GM19238 (cell line): Measurements from ENCODE around the gene FAM184A.

Source experiments
- DNase-seq: peaks from one replicate; pipeline ENCODE4 v3.0.0; 2011; ENCODE audit warnings: low spot score; ENCODE audit not compliant: insufficient read length

The FAM184A gene

DNA sequence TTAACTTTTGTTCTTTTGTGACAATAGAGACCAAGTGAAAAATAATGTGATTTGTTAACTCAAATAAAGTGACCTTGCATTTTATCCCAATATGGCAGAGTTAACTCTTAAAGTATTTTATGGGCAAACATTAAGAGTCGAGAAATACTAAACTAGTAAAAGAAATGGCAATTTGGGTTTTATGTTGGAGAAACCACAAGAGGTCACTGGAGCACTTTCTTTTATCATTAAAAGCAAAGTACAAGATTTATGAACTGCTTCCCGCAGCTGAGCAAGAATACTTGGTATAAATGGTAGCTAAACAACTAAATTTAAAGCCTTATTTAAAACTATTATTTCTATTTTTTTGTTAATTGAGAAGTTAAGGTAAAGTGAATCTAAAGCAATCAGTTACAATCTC is 110.0 kb downstream of the FAM184A start:
- DNase-seq, result no peak

GRCh38 chr6:118967239-118967638 is 111.2 kb downstream of the FAM184A start:
- no peak for DNase-seq

- no peak for DNase-seq
These were observed 112.6 kb downstream of the FAM184A start for GRCh38 chr6:118965843-118966370.

GRCh38 chr6:118965371-118965770 is 113.1 kb downstream of the FAM184A start:
- no peak for DNase-seq

DNA sequence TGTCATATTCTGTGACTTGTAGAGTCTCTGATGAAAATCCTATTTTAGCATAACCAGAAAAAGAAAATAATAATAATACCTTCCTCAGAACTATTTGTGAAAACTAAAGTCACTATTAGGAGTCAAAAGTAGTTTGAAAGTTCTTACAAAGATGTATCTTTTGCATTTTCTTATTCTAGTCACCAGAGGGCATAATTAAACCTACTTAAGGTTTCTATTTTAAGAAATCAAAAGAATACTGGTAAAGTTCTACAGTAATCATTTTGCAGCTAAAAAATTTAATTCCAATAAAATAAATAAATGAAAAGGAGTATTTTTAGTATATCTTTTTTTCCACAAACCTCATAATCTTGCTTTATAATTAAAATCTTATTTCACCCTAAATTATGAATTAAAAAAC is 115.5 kb downstream of the FAM184A start:
- DNase-seq, result no peak

DNA sequence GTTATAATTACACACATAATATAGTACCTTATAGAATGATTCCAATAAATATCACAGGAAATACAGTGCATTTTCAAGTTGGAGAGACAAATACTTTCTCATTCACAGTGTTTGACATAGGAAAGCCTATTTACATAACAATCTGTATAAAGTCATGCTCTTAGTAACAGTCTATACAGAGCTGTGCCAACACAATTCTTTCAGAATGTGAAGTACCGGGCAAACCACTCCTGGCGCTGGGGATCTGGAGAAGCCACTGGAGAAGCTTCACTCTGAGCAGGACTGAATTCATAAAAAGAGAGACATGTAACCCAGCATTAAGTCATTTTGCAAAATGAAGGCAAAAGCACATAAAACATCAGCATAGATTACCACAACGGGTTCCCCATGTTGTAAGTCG is 118.6 kb downstream of the FAM184A start:
- no peak for DNase-seq

DNA sequence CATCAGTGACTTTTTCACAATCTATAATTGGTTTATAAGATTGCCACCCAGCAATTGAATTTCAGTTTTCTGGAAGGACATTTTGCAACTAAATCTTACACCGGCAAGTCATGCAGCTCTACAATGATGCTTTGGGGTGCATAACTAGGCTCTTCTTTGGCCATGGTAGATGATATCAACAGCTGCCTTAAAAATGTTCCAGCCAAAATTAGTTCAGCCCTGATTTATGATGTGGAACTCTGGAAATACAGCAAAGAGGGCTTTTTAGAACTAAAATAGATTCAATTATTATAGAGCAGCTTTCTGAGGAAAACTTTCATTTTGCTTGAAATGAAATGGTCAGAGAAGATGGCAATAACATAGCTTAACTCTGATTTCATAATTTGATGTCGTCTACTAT is 125.1 kb downstream of the FAM184A start:
- no peak for DNase-seq

DNA sequence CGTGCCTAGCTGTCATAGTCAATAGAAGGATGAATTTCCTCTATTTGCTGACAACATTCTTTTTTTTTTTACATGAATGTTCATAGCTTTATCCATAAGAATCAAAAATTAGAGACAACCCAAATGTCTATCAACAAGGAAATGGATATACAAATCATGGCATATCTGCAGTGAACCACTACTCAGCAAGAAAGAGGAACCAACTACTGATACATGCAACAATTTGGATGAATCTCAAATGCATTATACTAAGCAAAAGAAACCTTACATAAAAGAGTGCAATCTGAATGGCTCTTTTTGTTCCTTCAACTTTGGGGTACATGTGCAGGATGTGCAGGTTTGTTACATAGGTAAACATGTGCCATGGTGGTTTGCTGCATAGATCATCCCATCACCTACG is 125.8 kb downstream of the FAM184A start:
- DNase-seq, result no peak

DNA sequence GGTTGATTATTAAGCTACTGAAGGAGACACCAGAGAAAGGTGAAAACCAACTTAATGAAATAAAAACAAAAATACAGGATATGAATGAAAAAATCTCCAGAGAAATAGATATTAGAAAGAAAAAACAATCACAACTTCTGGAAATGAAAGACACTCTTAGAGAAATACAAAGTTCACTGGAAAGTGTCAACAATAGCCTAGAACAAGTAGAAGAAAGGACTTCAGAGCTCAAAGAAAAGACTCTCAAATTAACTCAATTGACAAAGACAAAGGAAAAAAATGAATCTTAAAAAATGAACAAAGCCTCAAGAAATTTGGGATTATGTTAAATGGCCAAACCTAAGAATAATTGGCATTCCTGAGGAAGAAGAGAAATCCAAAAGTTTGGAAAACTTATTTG is 133.2 kb downstream of the FAM184A start:
- DNase-seq, result no peak

DNA sequence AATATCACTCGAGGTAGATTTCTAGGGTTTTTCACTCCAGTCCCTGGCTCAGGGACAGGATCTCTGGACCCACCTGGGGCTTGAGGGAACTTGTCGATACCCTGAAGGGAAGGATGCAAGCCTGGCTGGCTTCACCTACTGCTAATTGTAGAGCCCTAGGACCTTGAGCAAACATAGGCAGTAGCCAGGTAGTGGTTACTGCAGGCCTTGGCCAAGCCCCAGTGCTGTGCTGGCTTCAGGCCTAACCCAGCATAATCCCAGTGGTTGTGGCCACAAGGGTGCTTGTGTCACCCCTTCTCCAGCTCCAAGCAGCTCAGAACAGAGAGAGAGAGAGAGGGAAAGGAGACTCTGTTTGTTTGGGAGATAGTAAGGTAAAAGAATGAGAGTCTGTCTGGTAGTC is 137.7 kb downstream of the FAM184A start:
- DNase-seq, result no peak

DNA sequence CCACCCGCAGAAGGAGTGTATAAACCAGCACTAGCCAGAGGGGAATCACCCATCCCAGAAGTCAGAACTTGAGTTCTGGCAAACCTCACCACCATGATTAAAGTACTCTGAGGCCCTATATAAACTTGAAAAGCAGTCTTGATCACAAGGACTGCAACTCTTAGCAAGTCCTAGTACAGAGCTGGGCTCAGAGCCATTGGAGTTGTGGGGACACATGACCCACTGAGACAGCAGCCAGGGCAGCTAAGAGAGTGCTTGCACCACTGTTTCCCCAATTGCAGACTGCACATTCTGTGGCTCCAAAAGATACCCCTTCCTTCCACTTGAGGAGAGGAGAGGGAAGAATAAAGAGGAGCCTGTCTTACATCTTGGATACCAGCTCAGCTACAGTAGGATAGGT is 138.8 kb downstream of the FAM184A start:
- DNase-seq, result no peak

DNA sequence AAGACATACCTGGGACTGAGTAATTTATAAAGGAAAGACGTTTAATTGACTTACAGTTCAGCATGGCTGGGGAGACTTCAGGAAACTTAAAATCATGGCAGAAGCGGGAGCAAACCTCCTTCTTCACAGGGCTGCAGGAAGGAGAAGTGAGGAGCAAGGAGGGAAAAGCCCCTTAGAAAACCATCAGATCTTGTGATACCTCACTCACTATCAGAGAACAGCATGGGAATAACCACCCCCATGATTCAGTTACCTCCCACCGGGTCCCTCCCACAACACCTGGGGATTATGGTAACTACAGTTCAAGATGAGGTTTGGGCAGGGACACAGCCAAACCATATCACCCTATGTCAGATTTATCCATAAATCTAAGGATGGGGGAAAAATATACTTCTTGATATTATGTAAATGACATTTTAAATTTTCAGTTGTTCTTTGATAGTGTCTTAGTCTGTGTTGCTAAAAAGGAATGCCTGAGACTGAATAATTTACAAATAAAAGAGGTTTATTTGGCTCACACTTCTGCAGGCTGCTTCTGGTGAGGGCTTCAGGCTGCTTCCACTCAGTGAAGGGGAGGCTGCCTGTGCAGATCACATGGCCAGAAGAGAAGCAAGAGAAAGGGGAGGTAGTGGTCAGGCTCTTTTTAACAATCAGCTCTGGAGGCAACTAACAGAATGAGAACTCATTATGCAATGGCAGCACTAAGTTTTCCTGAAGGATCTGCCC is 142.3 kb downstream of the FAM184A start:
- DNase-seq, result no peak

- DNase-seq, result no peak
These were observed 143.2 kb downstream of the FAM184A start for GRCh38 chr6:118935331-118935668.

DNA sequence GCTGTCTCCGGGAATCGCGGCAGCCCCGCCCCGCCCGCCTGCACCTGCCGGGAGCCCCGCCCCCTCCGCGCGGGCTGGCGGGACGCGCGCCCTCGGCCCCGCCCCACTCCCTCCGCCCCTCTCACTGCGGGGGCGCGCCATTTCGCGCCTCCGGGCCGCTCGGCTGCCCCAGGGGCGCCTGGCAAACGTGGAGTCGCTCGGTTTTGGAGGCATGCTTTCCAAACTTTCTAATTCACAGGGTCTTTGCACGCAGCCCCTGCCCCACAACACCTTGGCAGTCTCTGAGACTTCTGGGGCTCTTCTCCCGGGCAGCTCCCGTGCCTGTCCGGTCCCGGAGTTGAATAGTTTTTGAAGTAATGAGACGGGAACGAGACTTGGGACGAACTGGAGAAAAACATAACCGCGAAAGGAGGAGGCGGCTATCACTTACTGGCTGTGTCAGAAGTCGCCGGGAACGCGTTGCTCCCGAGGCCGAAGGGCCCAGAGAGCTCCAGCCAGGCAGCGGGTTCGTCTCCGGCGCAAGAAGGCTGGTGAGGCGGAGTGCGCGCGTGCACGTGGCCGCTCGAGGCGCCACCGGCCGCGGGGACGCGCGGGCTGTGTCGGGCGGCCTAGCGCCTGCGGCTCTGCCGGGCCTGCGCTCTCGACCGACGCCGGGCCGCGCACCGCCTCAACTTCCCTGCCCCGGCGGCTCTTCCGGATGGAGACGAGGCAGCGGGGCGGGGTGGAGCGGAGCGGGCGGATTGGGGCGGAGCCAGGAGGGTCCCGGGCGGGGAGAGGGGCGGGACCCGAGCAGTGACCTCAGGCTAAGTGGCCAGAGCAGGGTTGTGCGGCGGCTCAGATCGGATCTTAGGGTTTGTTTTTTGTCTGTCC is 143.8 kb downstream of the FAM184A start, which contains the start of gene MCM9:
TSS of gene MCM9 (minus strand) at position 699 of the 870 bp plus-strand sequence. CDS start 3,436 bp downstream, outside the sequence.
- peak; percentile 92 for DNase-seq

DNA sequence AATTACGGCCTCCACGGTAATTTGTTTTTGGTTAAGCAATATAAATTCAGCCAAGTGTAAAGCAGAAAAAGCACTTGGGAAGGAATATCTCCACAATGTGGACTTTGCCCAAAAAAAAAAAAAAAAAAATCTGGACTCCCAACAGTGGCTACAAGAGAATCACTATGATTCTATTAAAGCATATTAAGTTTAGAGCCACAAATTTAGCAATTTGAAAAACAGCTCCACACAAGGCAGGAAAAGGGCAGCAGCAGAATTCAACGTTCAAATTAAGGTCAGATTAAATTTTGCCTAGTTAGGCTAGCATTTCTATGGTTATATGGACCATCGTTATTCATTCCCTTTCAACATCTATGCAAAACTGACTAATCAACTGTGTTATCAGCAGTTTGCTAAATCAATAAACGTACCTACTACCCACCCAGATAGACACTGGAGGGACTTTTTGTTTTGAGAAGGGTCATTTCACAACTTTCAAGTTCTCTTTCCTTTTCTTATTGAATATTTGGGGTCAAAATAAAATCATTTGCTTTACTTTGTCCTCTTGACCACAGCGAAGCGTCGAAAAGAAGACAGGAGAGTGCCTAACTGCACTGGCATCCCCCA is 144.5 kb downstream of the FAM184A start:
- no peak for DNase-seq

DNA sequence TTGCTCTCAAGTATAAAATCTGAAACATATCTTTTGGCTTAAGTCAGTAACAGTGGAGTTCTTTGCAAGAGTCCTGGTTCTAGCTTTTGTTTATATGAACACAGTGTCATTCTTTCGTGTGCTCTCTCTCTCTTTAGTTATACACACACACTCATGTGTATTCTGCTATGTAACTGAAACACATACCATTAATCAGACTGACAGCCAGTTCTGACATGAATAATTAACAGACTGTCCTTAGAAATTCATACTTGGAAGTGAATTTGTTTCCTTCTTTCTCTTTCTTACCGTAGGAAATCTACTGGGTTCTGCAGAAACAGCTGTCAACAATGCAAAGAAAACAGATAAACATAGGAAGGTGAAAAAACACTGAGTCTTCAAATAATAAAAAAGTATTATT is 146.0 kb downstream of the FAM184A start:
- no peak for DNase-seq

- DNase-seq, result no peak
These were observed 147.0 kb downstream of the FAM184A start for GRCh38 chr6:118931436-118931835.

GRCh38 chr6:118930680-118931079 is 147.8 kb downstream of the FAM184A start:
- no peak for DNase-seq

DNA sequence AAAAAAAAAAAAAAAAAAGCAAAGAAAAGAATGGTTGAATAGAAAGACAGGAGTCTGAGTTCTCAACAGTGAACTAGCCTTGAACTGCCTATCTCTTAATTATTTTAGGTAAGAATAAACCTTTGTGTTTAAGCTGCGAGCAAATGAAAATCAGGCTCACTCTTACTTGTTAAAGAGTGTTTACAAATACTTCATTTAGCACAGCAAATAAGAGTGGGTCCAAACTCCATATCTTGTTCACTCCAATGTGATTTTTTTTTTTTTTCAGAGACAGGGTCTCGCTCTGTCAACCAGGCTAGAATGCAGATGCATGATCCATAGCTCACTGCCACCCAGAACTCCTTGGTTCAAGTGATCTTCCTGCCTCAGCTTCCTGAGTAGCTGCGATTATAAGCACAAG is 155.4 kb downstream of the FAM184A start:
- DNase-seq, result no peak

DNA sequence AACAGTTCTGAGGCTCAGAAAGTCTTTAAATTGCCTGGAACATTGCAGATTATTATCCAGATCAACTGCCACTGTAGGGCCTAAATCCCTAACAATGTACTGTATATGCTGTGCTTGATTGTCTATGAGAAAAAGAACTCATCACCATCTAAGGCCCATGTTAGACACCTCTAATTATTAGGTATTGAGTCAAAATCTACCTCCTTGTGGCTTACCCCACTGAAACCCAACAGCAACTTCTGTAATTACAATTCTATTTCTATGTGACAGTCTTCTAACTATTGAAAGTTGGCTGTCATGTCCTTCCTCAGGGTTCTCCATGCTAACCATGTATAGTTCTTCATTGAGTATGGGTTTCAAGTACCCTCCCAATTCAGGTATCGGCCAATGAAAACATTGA is 157.4 kb downstream of the FAM184A start:
- DNase-seq, result no peak

GRCh38 chr6:118918329-118918725 is 160.1 kb downstream of the FAM184A start:
- no peak for DNase-seq
